ENCODE measurements around the gene OR10A4. TPM values are rescaled to one million over a fixed set of nuclear protein-coding genes. Genes with fewer than 3 reads are reported as not detected.

The OR10A4 gene
- total RNA-seq, 4 donors from 2014 or later = not detected

DNA sequence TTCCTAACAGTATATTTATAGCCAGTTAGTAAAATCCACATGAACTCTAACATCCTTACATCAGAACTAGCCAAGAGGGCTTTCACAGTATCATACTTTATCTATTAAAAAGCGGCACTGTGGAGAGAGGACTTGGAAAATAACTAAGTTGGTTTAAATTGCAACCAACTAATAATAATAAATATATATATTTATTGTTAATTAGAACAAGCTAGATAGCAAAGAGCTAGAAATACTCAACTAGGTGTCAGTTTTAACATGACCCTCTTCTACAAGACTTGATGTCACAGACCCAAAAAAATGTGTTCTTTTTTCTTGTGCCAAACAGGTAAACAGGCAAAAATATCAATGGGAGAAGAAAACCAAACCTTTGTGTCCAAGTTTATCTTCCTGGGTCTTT, 44.3 kb downstream of the OR10A4 start, which contains the start of gene OR2D3:
Gene OR2D3 (plus strand): TSS at position 301 of the 400 bp plus-strand sequence. CDS start 0 bp downstream, at position 301.
- Histone ChIP-seq H3K27me3 (no peaks in the 10 kb centered on the region), H3K36me3 (no peaks in the 10 kb centered on the region), H3K9me3 (no peaks in the 10 kb centered on the region), H3K27ac (no peak within 1 kb of the TSS), H3K4me3 (no peak within 1 kb of the TSS), H3K4me1 (no peaks in the 10 kb centered on the region)
- no peak for ATAC-seq
- 94 to 100% methylated on average over 1 of the region's 1 CpG for WGBS, 2 donors (ENCODE audit: low coverage in 1 of 2)
- TF ChIP-seq EP300 (IDR thresholded peaks at IDR 0.05) = no peak
- TF ChIP-seq POLR2A (IDR thresholded peaks at IDR 0.05) = no peak
- TF ChIP-seq, protein P1, sequence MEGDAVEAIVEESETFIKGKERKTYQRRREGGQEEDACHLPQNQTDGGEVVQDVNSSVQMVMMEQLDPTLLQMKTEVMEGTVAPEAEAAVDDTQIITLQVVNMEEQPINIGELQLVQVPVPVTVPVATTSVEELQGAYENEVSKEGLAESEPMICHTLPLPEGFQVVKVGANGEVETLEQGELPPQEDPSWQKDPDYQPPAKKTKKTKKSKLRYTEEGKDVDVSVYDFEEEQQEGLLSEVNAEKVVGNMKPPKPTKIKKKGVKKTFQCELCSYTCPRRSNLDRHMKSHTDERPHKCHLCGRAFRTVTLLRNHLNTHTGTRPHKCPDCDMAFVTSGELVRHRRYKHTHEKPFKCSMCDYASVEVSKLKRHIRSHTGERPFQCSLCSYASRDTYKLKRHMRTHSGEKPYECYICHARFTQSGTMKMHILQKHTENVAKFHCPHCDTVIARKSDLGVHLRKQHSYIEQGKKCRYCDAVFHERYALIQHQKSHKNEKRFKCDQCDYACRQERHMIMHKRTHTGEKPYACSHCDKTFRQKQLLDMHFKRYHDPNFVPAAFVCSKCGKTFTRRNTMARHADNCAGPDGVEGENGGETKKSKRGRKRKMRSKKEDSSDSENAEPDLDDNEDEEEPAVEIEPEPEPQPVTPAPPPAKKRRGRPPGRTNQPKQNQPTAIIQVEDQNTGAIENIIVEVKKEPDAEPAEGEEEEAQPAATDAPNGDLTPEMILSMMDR (IDR thresholded peaks at IDR 0.05) = no peak
- no peak for TF ChIP-seq POLR2AphosphoS5 (IDR thresholded peaks at IDR 0.05)

DNA sequence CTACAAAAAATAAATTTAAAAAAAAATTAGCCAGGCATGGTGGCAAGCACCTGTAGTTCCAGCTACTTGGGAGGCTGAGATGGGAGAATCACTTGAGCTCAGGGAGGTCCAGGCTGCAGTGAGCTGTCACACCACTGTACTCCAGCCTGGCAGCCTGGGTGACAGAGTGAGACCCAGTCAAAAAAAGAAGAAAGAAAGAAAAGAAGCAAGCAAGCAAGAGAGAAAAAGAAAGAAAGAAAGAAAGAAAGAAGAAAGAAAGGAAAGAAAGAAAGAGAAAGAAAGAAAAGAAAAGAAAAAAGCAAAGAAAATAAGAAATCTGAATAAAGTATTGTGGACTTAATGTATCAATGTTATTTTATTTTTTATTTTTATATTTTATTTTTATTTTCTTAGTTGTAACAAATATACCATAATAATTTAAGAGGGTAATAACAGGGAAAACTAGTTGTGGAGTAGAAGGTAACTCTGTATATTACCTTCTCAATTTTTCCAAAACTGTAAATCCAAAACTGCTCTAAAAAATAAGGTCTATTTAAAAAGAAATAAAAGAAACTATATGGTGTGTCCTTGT, 48.7 kb downstream of the OR10A4 start:
- Histone ChIP-seq H3K36me3 (no peaks in the 10 kb centered on the region), H3K4me1 (peaks cover 0 to 13% (median 6%) of the 10 kb centered on the region in 3 donors), H3K4me3 (no peak overlapping the region), H3K27ac (no peak overlapping the region), H3K9me3 (no peaks in the 10 kb centered on the region), H3K27me3 (peaks cover 20% of the 10 kb centered on the region)
- no peak for ATAC-seq
- TF ChIP-seq POLR2AphosphoS5 (IDR thresholded peaks at IDR 0.05) = no peak
- TF ChIP-seq, protein P1 (IDR thresholded peaks at IDR 0.05) = no peak
- TF ChIP-seq EP300 (IDR thresholded peaks at IDR 0.05) = no peak
- TF ChIP-seq POLR2A (IDR thresholded peaks at IDR 0.05) = no peak

DNA sequence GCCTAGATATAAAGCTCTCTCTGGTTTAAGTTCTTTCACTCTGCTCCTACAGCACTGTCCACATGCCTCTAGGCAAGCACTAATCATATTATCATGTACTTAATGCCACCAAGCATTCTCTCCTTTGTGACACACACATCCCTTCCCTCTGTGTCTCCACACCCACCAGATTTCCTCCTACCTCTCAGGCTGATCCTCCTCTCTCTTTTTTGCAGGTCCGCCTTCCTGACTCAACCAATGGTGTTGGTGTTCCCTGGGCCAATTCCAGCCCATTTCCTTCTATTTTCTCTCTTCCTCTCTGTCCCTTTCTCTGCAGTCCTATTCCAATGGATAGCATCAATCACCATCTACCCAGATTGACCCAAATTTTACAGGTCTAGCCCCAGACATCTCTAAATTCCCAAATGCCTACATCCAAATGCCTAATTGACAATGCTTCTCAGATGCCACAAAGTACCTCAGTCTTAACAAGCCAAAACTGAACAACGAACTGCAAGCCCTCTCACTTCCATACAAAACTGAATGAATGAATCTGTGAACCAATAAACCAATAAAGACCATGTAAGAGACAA, 49.3 kb downstream of the OR10A4 start:
- peak; percentile 13 for ATAC-seq
- TF ChIP-seq POLR2AphosphoS5 (IDR thresholded peaks at IDR 0.05) (no peak), EP300 (IDR thresholded peaks at IDR 0.05) (no peak), POLR2A (IDR thresholded peaks at IDR 0.05) (no peak)
- TF ChIP-seq, protein P1 (IDR thresholded peaks at IDR 0.05) = no peak
- Histone ChIP-seq H3K9me3 (no peaks in the 10 kb centered on the region), H3K36me3 (no peaks in the 10 kb centered on the region), H3K4me3 (peak overlapping the region in 1 of 2 donors; percentile 52), H3K27me3 (peaks cover 24% of the 10 kb centered on the region), H3K4me1 (peaks cover 0 to 13% (median 6%) of the 10 kb centered on the region in 3 donors), H3K27ac (no peak overlapping the region)
- WGBS, 2 donors (ENCODE audit: low coverage in 1 of 2) = 59 to 67% methylated on average over 2 of the region's 2 CpGs

DNA sequence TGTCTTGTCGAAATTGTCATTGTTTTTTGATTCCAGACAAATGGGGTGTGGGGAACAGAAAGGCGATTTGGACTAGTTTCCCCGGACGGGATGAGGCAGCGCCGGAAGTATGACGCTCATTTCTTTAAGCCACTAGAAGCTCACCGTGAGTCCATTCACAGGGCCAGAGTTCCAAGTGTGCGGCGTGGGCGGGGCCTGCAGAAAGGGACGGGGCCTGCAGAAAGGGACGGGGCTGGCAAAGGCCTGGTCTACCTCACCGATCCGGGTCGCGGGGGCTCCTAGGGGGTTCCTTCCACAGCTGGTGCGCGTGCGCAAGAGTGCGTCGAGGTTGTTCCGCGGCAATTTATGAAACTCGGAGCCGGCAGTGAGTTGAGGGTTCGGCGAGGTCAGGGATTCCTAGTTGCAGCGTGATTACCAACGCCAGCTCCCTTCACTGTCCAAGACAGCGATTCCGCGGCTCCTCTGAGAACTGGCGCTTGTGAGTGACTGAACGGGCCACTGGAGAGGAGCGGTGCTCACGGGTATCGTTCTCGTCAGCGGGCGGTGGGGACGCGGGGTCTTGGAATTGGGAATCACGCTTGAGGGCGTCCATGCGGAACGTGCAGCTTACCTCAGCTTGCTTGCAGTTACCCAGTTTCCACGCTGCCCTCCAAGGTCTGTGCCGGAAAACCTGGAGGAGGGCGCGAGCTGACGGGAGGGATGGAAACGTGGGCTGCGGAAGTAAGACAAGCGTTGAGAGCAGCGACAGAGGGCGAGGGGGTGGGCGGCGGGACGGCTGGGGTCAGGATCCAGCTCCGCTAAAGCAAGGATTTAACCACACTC, 50.0 kb downstream of the OR10A4 start, which contains the start of gene ZNF215:
Gene ZNF215 (plus strand): TSS at position 219 of the 822 bp plus-strand sequence. CDS start 5,847 bp downstream, outside the sequence.
- no peaks in the 10 kb centered on the region for H3K9me3 ChIP-seq
- H3K4me1 ChIP-seq = peaks cover 0 to 13% (median 6%) of the 10 kb centered on the region in 3 donors
- peak within 1 kb of the TSS in 2 of 4 donors; percentile 28 to 64 for H3K27ac ChIP-seq
- peak within 1 kb of the TSS; percentile 39 to 52 for H3K4me3 ChIP-seq
- TF ChIP-seq POLR2AphosphoS5 (IDR thresholded peaks at IDR 0.05) (no peak), POLR2A (IDR thresholded peaks at IDR 0.05) (no peak), EP300 (IDR thresholded peaks at IDR 0.05) (no peak)
- TF ChIP-seq, protein P1 (IDR thresholded peaks at IDR 0.05) = no peak
- no peaks in the 10 kb centered on the region for H3K36me3 ChIP-seq
- H3K27me3 ChIP-seq = peaks cover 31% of the 10 kb centered on the region
- ATAC-seq = peak; percentile 84
- WGBS, 2 donors (ENCODE audit: low coverage in 1 of 2) = 0% methylated on average over 24 of the region's 61 CpGs; no CpG with 5 or more reads in 1 of the 2 donors

Data from gastroesophageal sphincter (tissue), 4 donors.